ENCODE data around the gene NRARP. TPM values are rescaled to one million over a fixed set of nuclear protein-coding genes. Genes with fewer than 3 reads are reported as not detected.

Gene NRARP
- total and polyA plus RNA-seq, 2 of the 13 experiments (the other 11 are each of a cell fraction or from before 2014, with no cell fraction given), result 0.22 to 0.46 TPM

DNA sequence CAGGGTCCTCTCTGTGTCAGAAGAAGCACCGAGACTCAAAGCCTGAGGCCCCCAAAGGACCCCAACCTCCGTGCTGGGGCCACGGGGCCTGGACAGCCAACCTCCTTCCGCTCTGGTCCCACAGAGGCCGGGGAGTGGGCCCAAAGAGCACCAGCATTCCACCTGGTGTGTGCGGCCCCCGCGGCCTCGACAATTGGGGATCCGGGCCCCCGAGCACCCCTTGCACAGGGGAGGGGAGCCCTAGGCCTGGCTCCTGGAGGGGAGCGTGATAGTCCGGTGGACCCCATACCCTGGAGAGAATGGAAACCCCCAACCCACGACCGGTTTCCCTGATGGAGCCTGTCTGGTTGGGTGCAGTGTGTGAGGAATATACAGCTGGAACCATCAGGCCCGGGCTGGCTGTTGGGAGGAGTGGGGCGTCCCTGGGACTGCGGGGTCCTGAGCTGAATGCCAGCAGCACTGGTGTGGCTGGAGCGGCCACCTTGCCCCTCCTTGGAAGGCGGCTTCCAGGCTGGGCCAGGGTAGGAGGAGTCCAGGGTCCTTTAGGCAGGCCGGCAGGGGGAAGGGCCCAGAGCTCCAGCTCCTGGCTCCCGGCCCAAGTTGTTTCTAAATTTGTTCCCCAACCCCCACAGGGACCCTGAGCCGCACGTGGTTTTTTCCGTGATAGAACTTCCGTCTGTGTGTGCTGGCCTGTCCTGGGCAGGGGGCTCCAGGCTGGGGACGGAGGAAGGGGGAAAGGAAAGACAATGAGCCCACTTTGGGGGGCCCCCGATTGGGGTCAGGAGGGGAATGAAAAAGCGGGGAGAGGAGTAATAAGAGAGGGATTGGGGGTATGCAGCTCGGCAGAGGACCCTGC lies 25.4 kb downstream of the NRARP start (continued):
- TF ChIP-seq, protein P1, sequence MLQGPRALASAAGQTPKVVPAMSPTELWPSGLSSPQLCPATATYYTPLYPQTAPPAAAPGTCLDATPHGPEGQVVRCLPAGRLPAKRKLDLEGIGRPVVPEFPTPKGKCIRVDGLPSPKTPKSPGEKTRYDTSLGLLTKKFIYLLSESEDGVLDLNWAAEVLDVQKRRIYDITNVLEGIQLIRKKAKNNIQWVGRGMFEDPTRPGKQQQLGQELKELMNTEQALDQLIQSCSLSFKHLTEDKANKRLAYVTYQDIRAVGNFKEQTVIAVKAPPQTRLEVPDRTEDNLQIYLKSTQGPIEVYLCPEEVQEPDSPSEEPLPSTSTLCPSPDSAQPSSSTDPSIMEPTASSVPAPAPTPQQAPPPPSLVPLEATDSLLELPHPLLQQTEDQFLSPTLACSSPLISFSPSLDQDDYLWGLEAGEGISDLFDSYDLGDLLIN (CRISPR knock-in tag; IDR thresholded peaks at IDR 0.05; ENCODE audit: borderline replicate concordance), result no peak
- TF ChIP-seq HMGA1 (CRISPR knock-in tag; conservative IDR thresholded peaks at IDR 0.05) (no peak), ELK4 (CRISPR knock-in tag; IDR thresholded peaks at IDR 0.05; ENCODE audit: borderline replicate concordance) (no peak), POGZ (CRISPR knock-in tag; IDR thresholded peaks at IDR 0.05) (no peak), IRF9 (CRISPR knock-in tag; IDR thresholded peaks at IDR 0.05; ENCODE audit: borderline replicate concordance) (no peak), ZNF563 (CRISPR knock-in tag; IDR thresholded peaks at IDR 0.05) (0 out of 2 replicates have a peak, but pooled peaks have one; percentile 17), ZEB1 (IDR thresholded peaks at IDR 0.05; ENCODE audit: insufficient replicate concordance, low read depth) (peak; percentile 65), RCOR2 (CRISPR knock-in tag; IDR thresholded peaks at IDR 0.05) (no peak), SIX1 (CRISPR knock-in tag; IDR thresholded peaks at IDR 0.05; ENCODE audit: borderline replicate concordance) (no peak), HDAC1 (CRISPR knock-in tag; IDR thresholded peaks at IDR 0.05) (no peak), UBTF (CRISPR knock-in tag; IDR thresholded peaks at IDR 0.05) (no peak), SMAD9 (CRISPR knock-in tag; IDR thresholded peaks at IDR 0.05) (no peak; the same call in 1 of the 2 replicates), ZBTB20 (CRISPR knock-in tag; IDR thresholded peaks at IDR 0.05; ENCODE audit: borderline replicate concordance, low read depth) (peak; percentile 10; the same call in 1 of the 2 replicates), ZNF713 (CRISPR knock-in tag; IDR thresholded peaks at IDR 0.05) (no peak)
- TF ChIP-seq, protein P2, sequence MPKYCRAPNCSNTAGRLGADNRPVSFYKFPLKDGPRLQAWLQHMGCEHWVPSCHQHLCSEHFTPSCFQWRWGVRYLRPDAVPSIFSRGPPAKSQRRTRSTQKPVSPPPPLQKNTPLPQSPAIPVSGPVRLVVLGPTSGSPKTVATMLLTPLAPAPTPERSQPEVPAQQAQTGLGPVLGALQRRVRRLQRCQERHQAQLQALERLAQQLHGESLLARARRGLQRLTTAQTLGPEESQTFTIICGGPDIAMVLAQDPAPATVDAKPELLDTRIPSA (CRISPR knock-in tag; IDR thresholded peaks at IDR 0.05; ENCODE audit: borderline replicate concordance), result peak; percentile 33; the same call in 1 of the 2 replicates
- TF ChIP-seq, protein P3, sequence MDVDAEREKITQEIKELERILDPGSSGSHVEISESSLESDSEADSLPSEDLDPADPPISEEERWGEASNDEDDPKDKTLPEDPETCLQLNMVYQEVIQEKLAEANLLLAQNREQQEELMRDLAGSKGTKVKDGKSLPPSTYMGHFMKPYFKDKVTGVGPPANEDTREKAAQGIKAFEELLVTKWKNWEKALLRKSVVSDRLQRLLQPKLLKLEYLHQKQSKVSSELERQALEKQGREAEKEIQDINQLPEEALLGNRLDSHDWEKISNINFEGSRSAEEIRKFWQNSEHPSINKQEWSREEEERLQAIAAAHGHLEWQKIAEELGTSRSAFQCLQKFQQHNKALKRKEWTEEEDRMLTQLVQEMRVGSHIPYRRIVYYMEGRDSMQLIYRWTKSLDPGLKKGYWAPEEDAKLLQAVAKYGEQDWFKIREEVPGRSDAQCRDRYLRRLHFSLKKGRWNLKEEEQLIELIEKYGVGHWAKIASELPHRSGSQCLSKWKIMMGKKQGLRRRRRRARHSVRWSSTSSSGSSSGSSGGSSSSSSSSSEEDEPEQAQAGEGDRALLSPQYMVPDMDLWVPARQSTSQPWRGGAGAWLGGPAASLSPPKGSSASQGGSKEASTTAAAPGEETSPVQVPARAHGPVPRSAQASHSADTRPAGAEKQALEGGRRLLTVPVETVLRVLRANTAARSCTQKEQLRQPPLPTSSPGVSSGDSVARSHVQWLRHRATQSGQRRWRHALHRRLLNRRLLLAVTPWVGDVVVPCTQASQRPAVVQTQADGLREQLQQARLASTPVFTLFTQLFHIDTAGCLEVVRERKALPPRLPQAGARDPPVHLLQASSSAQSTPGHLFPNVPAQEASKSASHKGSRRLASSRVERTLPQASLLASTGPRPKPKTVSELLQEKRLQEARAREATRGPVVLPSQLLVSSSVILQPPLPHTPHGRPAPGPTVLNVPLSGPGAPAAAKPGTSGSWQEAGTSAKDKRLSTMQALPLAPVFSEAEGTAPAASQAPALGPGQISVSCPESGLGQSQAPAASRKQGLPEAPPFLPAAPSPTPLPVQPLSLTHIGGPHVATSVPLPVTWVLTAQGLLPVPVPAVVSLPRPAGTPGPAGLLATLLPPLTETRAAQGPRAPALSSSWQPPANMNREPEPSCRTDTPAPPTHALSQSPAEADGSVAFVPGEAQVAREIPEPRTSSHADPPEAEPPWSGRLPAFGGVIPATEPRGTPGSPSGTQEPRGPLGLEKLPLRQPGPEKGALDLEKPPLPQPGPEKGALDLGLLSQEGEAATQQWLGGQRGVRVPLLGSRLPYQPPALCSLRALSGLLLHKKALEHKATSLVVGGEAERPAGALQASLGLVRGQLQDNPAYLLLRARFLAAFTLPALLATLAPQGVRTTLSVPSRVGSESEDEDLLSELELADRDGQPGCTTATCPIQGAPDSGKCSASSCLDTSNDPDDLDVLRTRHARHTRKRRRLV (CRISPR knock-in tag; IDR thresholded peaks at IDR 0.05), result peak; percentile 35; the same call in 1 of the 2 replicates
